GM19452 (cell line): ENCODE measurements around the gene BMP8A.
"Not testable (repeated sequence)": the region's sequence is repeated elsewhere in the genome, so short reads cannot be mapped to it uniquely, and the experiment has no call there.

Experiments
- ATAC-seq: cut with Tn5 transposase; IDR thresholded peaks from one replicate; pipeline ENCODE4 v1.9.1; 2021; ENCODE audit not compliant: unreplicated experiment

BMP8A gene

GRCh38 chr1:39525366-39526165 is 34.1 kb downstream of the BMP8A start:
- ATAC-seq, result peak; percentile 89

GRCh38 chr1:39526466-39527189 is 35.2 kb downstream of the BMP8A start:
- ATAC-seq, result no peak

GRCh38 chr1:39527190-39527579 is 35.7 kb downstream of the BMP8A start:
- ATAC-seq, result not testable (repeated sequence)

GRCh38 chr1:39528082-39528481 is 36.6 kb downstream of the BMP8A start:
- no peak for ATAC-seq

- ATAC-seq, result no peak
These were observed 38.6 kb downstream of the BMP8A start for GRCh38 chr1:39529901-39530535.

GRCh38 chr1:39531526-39531925 is 40.1 kb downstream of the BMP8A start:
- no peak for ATAC-seq

GRCh38 chr1:39533442-39533841 is 42.0 kb downstream of the BMP8A start:
- no peak for ATAC-seq

GRCh38 chr1:39538531-39539251 is 47.3 kb downstream of the BMP8A start:
- ATAC-seq, result no peak

- peak; percentile 49 for ATAC-seq
These were observed 47.9 kb downstream of the BMP8A start for GRCh38 chr1:39539252-39539790.

- ATAC-seq, result no peak
These were observed 49.1 kb downstream of the BMP8A start for GRCh38 chr1:39540504-39541031.

- no peak for ATAC-seq
These were observed 51.5 kb downstream of the BMP8A start for GRCh38 chr1:39542924-39543323.

- ATAC-seq, result no peak
These were observed 52.9 kb downstream of the BMP8A start for GRCh38 chr1:39544327-39544726.

- ATAC-seq, result no peak
These were observed 54.1 kb downstream of the BMP8A start for GRCh38 chr1:39545531-39545930.

- no peak for ATAC-seq
These were observed 62.8 kb downstream of the BMP8A start for GRCh38 chr1:39554277-39554676.

GRCh38 chr1:39561279-39561678 is 69.8 kb downstream of the BMP8A start:
- no peak for ATAC-seq

- no peak for ATAC-seq
These were observed 71.5 kb downstream of the BMP8A start for GRCh38 chr1:39562886-39563285.

GRCh38 chr1:39563669-39564068 is 72.2 kb downstream of the BMP8A start:
- ATAC-seq, result no peak

- ATAC-seq, result no peak
These were observed 72.9 kb downstream of the BMP8A start for GRCh38 chr1:39564340-39564739.

GRCh38 chr1:39564941-39565340 is 73.5 kb downstream of the BMP8A start:
- no peak for ATAC-seq

GRCh38 chr1:39566441-39567137 is 75.2 kb downstream of the BMP8A start:
- ATAC-seq, result no peak
